ENCODE data around the gene CBY2. TPM values are rescaled to one million over a fixed set of nuclear protein-coding genes. Genes with fewer than 3 reads are reported as not detected.
A peak's percentile ranks its signal among the peaks of the same experiment; 100 is the strongest.

CBY2 gene
- total RNA-seq, 1 donor from 2014 or later, result not detected

GRCh38 chr13:45695198-45695730 is 6.9 kb upstream of the CBY2 start:
- TF ChIP-seq CTCF (IDR thresholded peaks at IDR 0.05), result no peak
- Histone ChIP-seq H3K27ac (no peak overlapping the region), H3K4me1 (peaks cover 5% of the 10 kb centered on the region), H3K36me3 (no peaks in the 10 kb centered on the region), H3K27me3 (no peaks in the 10 kb centered on the region), H3K9me3 (no peaks in the 10 kb centered on the region), H3K4me3 (no peak overlapping the region)
- DNase-seq, result no peak
- intact Hi-C loops (cut with DNase I), result no loop called here
- ATAC-seq, result peak; percentile 54

- H3K4me1 ChIP-seq, result peaks cover 5% of the 10 kb centered on the region
- H3K4me3 ChIP-seq, result no peak overlapping the region
- no peak overlapping the region for H3K27ac ChIP-seq
- intact Hi-C loops (cut with DNase I), result no loop called here
- no peaks in the 10 kb centered on the region for H3K36me3 ChIP-seq
- ATAC-seq (peak; percentile 50), DNase-seq (no peak)
- H3K9me3 ChIP-seq, result no peaks in the 10 kb centered on the region
- no peaks in the 10 kb centered on the region for H3K27me3 ChIP-seq
- TF ChIP-seq CTCF (IDR thresholded peaks at IDR 0.05), result no peak
Measured at GRCh38 chr13:45696610-45697226, 5.4 kb upstream of the CBY2 start.

DNA sequence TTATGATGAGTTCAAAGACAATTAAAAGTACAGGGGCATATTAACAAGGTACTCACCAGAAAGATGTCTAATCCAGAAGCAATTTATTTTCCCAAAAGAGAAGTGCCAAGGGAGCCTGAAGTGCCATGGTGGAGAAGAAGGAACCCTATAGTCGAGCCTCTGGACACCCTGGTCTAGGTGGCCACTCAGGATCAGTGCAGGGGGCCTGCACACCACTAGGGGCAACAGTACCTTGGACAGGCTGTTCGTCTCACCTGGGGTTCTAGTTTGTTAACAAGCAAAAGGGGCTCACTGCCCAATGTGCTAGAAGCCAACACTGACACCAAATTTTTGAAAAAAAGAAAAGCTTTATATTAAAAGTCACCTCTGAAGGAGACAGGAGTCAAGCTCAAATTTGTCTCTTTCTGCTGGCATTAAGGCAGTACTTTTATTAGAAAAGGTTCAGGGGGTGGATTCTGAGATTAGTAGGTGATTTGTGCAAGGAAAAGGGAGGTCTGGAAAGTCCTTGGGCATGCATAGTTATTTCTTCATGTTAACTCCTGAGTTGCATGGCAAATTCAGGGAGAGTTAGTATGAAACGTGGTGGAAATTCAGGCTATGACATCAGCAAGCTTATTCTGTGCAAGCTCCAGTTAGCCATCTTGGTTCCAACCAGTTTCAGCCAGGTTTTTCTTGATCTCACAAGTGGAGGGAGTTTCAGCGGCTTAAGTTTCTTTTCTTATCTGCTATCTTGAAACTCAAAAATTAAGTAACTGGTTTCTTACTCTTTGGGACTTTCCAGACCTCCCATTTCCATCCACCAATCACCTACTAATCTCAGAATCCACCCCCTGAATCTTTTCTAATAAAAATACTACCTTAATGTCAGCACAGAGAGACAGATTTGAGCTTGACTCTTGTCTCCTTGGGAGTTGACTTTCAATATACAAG is 884 bp upstream of the CBY2 start:
- ATAC-seq (no peak), DNase-seq (no peak)
- no peak overlapping the region for H3K4me3 ChIP-seq
- H3K27me3 ChIP-seq, result no peaks in the 10 kb centered on the region
- no peak for TF ChIP-seq CTCF (IDR thresholded peaks at IDR 0.05)
- no peaks in the 10 kb centered on the region for H3K36me3 ChIP-seq
- peaks cover 5% of the 10 kb centered on the region for H3K4me1 ChIP-seq
- no peak overlapping the region for H3K27ac ChIP-seq
- intact Hi-C loops (cut with DNase I), result no loop called here
- no peaks in the 10 kb centered on the region for H3K9me3 ChIP-seq

GRCh38 chr13:45702869-45703391 is 810 bp downstream of the CBY2 start:
- no peak for DNase-seq
- Histone ChIP-seq H3K4me1 (no peaks in the 10 kb centered on the region), H3K4me3 (no peak overlapping the region), H3K9me3 (no peaks in the 10 kb centered on the region), H3K27ac (no peak overlapping the region), H3K36me3 (no peaks in the 10 kb centered on the region), H3K27me3 (no peaks in the 10 kb centered on the region)
- no peak for TF ChIP-seq CTCF (IDR thresholded peaks at IDR 0.05)
- intact Hi-C loops (cut with DNase I), result no loop called here
- no peak for ATAC-seq

GRCh38 chr13:45704211-45704739 is 2.2 kb downstream of the CBY2 start:
- DNase-seq (no peak), ATAC-seq (no peak)
- no peaks in the 10 kb centered on the region for H3K4me1 ChIP-seq
- no peaks in the 10 kb centered on the region for H3K9me3 ChIP-seq
- intact Hi-C loops (cut with DNase I), result no loop called here
- no peaks in the 10 kb centered on the region for H3K27me3 ChIP-seq
- TF ChIP-seq CTCF (IDR thresholded peaks at IDR 0.05), result no peak
- H3K27ac ChIP-seq, result no peak overlapping the region
- H3K4me3 ChIP-seq, result no peak overlapping the region
- H3K36me3 ChIP-seq, result no peaks in the 10 kb centered on the region
